HK-2 (cell line): ENCODE results near the gene HUWE1.
"Not testable (repeated sequence)": the region's sequence is repeated elsewhere in the genome, so short reads cannot be mapped to it uniquely, and the experiment has no call there.

ENCODE experiments used
- DNase-seq: peaks from one replicate; pipeline ENCODE4 v3.0.0-alpha.2; 2018; ENCODE audit not compliant: unreplicated experiment

HUWE1 gene

GRCh38 chrX:53686151-53686885 lies at the start of gene HUWE1:
HUWE1 (minus strand) TSS chrX:53686719; CDS start chrX:53654107, 32,612 bp downstream.
- DNase-seq = peak; percentile 65

DNA sequence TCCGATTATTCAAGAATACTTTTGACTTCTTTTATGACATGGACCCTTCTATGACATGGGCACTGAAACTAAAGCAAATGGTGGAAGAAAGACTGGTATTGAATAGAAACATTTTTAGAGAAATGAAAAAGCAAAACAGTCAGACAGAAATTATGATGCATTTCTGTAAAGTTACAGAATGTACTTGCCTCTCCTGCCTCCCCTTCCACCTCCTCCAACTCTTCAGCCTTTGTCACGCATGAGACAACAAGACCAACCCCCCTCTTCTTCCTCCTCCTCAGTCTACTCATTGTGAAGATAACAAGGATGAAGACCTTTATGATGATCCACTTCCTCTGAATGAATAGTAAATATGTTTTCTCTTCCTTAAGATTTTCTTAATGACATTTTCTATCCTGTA lies 46.3 kb upstream of the HUWE1 start:
- DNase-seq = no peak

DNA sequence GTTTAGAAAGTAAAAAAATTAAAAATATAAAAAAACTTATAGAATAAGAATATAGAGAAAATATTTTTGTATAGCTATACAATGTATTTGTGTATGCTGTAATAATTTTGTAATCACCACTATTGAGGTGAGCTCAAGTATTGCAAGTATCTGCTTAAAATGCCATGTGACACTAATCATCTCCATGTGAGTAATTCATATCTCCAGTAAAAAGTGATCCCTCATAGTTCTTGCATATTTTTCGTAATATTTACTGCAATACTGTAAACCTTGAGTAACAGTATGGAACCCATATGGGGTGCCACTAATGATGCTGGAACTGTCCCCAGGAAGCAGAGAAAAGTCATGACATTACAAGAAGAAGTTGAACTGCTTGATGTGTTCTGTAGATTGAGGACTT lies 43.2 kb upstream of the HUWE1 start:
- DNase-seq = no peak

DNA sequence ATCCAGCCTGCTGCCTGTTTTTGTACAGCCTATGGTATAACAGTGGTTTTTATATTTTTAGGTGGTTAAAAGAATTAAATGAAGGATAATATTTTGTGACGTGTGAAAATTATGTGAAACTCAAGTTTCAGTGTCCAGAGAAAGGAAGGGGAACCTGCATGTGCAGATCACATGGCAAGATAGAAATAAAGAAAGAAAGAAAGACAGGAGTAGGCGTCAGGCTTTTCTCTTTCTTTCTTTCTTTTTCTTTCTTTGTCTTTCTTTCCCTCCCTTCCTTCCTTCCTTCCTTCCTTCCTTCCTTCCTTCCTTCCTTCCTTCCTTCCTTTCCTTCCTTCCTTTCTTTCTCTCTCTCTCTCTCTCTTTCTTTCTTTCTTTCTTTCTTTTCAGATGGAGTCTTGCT lies 42.0 kb upstream of the HUWE1 start:
- DNase-seq = no peak

DNA sequence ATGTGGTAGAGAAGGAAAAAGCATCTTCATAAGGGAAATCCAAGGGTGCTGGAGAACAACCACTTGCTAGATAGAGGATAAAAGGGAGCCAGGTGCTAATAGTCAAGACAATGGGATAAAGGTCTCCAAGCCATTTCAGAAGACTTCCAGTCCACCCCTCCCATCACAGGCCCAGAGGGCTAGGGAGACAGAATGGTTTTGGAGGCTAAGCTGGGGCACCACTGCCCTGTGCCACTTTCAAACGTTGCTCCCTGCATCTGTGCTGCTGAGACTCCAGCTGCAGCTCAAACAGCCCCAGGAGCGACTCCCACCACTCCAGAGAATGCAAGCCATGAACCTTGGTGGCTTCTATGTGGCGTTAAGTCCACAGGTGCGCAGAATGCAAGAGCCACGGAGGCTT lies 38.4 kb upstream of the HUWE1 start:
- no peak for DNase-seq

DNA sequence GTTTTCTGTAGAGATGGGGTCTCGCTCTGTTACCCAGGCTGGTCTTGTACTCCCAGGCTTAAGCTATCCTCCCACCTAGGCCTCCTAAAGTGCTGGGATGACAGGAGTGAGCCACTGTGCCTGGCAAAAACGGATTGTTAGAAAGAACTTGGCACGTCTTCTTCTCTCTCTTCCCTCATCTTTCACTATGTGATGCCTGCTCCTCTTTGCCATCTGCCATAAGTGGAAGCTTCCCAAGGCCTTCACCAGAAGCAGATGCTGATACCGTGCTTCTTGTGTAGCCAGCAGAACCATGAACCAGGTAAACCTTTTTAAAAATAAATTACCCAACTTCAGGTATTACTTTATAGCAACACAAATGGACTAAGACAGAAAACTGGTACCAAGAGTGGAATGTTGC lies 36.9 kb upstream of the HUWE1 start:
- DNase-seq = no peak

- not testable (repeated sequence) for DNase-seq
Measured at GRCh38 chrX:53721610-53722009, 35.1 kb upstream of the HUWE1 start.

DNA sequence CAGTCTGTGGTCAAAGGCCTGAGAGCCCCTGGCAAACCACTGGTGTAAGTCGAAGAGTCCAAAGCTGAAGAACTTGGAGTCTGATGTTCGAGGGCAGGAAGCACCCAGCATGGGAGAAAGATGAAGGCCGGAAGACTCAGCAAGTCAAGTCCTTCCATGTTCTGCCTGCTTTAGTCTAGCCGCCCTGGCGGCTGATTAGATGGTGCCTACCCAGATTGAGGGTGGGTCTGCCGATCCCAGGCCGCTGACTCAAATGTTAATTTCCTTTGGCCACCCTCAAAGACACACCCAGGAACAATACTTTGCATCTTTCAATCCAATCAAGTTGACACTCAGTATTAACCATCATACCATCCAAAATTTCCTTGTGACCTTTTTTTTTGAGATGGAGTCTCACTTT lies 33.1 kb upstream of the HUWE1 start:
- DNase-seq = not testable (repeated sequence)

DNA sequence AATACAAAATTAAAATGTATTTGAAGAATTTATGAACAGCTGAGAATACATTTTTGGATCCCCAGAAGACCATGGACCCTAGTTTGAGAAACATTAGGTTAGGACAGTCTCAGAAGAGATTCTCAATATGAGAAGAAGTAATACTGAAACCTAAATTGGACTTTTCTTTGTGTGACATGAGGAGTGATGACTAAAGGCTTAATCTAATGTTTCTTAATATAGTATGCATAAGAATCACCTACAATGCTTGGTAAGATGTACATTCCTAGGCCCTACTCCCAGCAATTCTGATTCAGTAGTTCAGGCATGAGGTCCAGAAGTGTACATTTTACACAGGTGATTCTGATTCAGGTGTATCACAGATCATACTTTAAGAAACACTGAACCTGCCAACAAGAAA lies 31.6 kb upstream of the HUWE1 start:
- DNase-seq = no peak

DNA sequence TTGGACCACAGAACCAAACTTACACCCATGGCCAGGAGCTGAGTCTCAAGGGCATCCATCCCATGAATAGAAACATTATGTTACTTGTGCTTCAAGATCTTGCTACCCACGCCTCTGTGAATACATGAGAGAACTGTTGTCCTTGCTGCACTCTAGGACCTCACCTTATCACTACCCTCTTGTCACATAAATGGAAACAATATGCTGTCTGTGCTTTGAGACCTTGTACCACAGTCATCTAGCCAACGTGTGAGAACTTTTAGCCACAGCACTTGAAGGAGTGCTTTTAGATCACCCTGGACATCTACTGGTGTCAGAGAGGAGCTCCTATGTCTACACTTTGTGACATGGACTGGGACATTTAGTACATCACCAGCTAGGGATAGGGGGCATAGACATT lies 30.7 kb upstream of the HUWE1 start:
- DNase-seq = no peak

GRCh38 chrX:53716328-53717088 lies 30.0 kb upstream of the HUWE1 start:
- peak; percentile 18 for DNase-seq

- no peak for DNase-seq
Measured at GRCh38 chrX:53715346-53715924, 28.9 kb upstream of the HUWE1 start.

GRCh38 chrX:53714580-53715345 lies 28.2 kb upstream of the HUWE1 start:
- DNase-seq = no peak

- no peak for DNase-seq
Measured at GRCh38 chrX:53713987-53714579, 27.6 kb upstream of the HUWE1 start.

GRCh38 chrX:53711436-53711835 lies 24.9 kb upstream of the HUWE1 start:
- DNase-seq = no peak

GRCh38 chrX:53704854-53705253 lies 18.3 kb upstream of the HUWE1 start:
- no peak for DNase-seq

DNA sequence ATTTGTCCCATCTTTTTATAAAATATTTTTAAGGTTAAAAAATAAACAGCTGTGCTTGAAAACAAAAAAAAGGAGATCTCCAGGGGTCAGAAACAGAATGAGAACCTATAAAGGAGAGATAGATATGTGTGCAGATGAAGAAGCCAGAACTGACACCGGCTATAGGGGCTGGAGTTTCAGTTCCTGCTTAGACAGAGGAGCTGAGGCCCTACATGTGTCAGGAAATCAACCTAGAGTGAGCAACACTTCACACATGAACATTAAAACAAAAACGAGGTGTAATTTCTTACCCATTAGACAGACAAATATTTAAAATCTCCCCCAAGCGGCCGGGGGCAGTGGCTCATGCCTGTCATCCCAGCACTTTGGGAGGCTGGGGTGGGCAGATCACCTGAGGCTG lies 17.8 kb upstream of the HUWE1 start:
- no peak for DNase-seq

- no peak for DNase-seq
Measured at GRCh38 chrX:53695946-53696549, 9.5 kb upstream of the HUWE1 start.

- DNase-seq = no peak
Measured at GRCh38 chrX:53694642-53695041, 8.1 kb upstream of the HUWE1 start.

DNA sequence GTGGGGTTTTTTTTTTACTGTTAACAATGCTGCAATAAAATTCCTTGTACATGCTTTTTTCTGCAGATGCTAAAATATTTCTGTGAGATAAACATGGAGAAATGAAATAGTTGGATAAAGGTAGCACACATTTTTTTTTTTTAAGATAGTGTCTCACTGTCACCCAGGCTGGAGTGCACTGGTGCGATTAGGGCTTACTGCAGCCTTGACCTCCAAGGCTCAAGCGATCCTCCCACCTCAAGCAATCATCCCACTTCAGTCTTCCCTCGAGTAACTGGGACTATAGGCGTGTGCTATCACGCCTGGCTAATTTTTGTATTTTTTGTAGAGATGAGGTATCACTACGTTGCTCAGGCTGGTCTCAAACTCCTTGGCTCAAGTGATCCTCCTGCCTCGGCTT lies 1.8 kb upstream of the HUWE1 start:
- DNase-seq = no peak

- DNase-seq = no peak
Measured at GRCh38 chrX:53685711-53686110, 808 bp downstream of the HUWE1 start.
